H7 (cell line): Measurements from ENCODE around the gene DNAH6. TPM values are rescaled to one million over a fixed set of nuclear protein-coding genes. Genes with fewer than 3 reads are reported as not detected.

Experiments used
- DNase-seq: peaks from one replicate; pipeline ENCODE4 v3.0.0; 2012
- H3K27me3 ChIP-seq: 2 replicates; pipeline ENCODE4 v1.6.0; 2011; ENCODE audit warnings: mild to moderate bottlenecking, low read length; ENCODE audit not compliant: control insufficient read depth, insufficient read depth
- H3K36me3 ChIP-seq: replicated peaks from 2 replicates; pipeline ENCODE4 v1.5.1; 2011; ENCODE audit warnings: low read length; ENCODE audit not compliant: control insufficient read depth, insufficient read depth
- H3K4me3 ChIP-seq: 2 replicates; pipeline ENCODE4 v1.5.1; 2011; ENCODE audit warnings: low read depth, mild to moderate bottlenecking, control low read depth, low read length, moderate library complexity; ENCODE audit not compliant: insufficient read depth
- total RNA-seq: library from RNA; depleted of rRNA; stranded (reverse); fragments of >200 nt; shearing (Covaris generic); gene quantifications from 2 replicates; pipeline ENCODE4 v1.2.3, GENCODE V29; 2014

DNAH6 gene
- total RNA-seq, 1 experiment from 2014 or later: 0.10 TPM

- Histone ChIP-seq H3K36me3 (no peaks in the 10 kb centered on the region), H3K4me3 (no peak overlapping the region), H3K27me3 (no peaks in the 10 kb centered on the region)
- DNase-seq: no peak
Measured at GRCh38 chr2:84786601-84787000, 270.3 kb downstream of the DNAH6 start.

DNA sequence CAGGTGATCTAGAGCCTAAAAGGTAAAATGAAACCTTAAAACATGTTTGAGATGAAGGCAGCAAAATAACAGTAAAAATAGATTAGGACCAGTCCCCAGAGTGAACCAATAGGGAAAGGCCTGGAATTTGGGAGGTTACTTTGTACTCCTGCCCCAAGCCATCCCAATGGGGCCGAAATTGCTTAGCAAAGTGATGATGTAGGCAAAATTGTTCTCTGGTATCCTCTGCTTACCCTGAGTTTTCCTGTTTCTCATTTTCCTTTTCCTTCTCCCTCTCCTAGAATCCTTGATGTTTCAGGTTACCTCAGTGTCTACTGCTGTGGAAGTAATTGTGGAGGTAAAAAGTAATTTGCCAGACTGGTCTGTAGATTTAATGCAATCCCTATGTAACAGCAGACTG lies 271.7 kb downstream of the DNAH6 start:
- Histone ChIP-seq H3K36me3 (no peaks in the 10 kb centered on the region), H3K27me3 (no peaks in the 10 kb centered on the region), H3K4me3 (no peak overlapping the region)
- DNase-seq: no peak

DNA sequence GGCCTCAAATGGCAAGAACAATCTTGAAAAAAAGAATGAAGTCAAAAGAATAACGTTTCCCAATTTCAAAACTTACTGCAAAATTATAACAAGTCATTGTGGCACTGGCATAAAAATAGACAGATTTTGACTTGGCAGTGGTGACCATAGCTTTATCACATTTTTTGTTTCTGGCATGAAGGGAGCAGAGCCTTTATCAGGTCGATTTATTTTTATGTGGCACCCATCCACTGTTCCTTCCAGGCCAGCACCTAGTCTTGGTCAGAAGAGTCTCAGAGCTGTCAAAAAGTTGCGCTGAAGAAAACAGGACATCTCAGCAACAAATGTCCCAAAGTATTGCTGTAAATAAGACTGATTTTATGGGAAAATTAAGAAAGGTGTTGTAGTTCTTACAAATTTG lies 272.2 kb downstream of the DNAH6 start:
- Histone ChIP-seq H3K4me3 (no peak overlapping the region), H3K27me3 (no peaks in the 10 kb centered on the region), H3K36me3 (no peaks in the 10 kb centered on the region)
- no peak for DNase-seq

- Histone ChIP-seq H3K36me3 (no peaks in the 10 kb centered on the region), H3K4me3 (no peak overlapping the region), H3K27me3 (no peaks in the 10 kb centered on the region)
- no peak for DNase-seq
Measured at GRCh38 chr2:84792856-84793522, 276.7 kb downstream of the DNAH6 start.

DNA sequence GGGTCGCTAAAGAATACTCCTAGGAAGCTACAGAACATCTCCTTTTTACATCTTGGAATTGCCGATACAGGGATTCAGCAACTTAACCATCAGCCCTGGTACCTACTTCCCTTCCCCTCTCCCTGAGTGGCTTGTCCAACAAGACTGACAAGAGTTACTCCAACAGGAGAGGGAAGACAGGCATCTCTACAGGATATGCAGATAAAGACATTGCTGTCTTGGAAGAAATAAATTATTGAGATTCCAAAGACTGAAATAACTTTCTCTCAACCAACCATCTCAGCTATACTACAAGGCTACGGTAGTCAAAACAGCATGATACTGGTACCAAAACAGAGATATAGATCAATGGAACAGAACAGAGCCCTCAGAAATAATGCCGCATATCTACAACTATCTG lies 277.3 kb downstream of the DNAH6 start:
- no peaks in the 10 kb centered on the region for H3K36me3 ChIP-seq
- H3K4me3 ChIP-seq: no peak overlapping the region
- DNase-seq: no peak
- H3K27me3 ChIP-seq: no peaks in the 10 kb centered on the region

DNA sequence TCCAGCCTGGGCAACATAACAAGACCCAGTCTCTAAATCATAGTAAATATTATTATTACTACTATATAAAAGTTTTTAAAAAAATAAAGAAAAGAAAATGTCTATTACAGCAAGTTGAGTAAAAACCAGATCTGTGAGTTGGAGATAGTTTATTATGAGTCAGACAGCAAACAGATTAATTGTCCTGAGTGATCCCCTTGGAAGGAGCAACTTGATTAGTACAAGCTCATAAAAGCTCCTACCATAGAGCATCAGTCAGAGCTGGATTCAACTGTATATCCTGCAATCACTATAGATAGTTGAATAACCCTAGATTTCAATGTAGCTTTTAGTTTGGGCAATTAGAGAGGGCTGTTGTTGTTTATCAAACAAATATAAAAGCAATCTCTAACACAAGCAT lies 280.5 kb downstream of the DNAH6 start:
- DNase-seq: no peak
- Histone ChIP-seq H3K27me3 (no peaks in the 10 kb centered on the region), H3K4me3 (no peak overlapping the region), H3K36me3 (no peaks in the 10 kb centered on the region)

DNA sequence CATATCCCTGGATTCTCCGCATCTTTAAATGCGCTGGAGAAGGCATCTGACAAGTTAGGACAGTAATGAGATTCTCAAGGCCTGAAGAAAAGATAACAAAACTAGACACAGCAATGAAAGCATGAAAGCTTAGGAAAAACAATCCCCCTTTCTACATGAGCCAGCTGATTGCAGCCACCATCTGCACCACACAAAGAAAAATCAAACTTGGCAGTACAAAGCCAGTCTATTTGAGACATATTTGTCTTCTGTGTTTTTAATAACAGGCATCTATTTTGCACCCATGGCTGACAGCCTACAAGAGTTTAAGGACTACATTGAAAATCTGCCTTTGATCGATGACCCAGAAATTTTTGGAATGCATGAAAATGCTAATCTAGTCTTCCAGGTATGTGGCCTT lies 281.0 kb downstream of the DNAH6 start:
- no peak for DNase-seq
- no peaks in the 10 kb centered on the region for H3K36me3 ChIP-seq
- no peaks in the 10 kb centered on the region for H3K27me3 ChIP-seq
- no peak overlapping the region for H3K4me3 ChIP-seq

DNA sequence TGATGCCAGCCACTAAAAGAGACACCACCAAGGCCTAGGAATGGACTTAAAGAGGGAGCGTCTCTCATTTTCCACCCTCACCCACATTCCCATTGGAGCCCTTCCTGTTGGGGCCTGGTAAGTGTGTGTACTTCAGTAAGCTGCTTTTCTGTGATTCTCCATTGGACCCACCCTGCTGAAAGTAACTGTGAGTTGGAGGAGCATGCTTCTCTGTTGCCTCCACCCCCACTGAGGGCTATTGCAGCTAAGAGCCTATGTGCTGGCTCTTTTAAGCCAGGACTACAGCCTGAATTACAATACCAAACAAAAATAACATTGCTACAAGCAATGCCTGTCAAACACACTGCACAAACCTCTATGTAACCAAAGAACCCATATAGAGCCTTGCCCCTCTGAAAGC lies 283.5 kb downstream of the DNAH6 start:
- no peak overlapping the region for H3K4me3 ChIP-seq
- H3K36me3 ChIP-seq: no peaks in the 10 kb centered on the region
- no peaks in the 10 kb centered on the region for H3K27me3 ChIP-seq
- no peak for DNase-seq

DNA sequence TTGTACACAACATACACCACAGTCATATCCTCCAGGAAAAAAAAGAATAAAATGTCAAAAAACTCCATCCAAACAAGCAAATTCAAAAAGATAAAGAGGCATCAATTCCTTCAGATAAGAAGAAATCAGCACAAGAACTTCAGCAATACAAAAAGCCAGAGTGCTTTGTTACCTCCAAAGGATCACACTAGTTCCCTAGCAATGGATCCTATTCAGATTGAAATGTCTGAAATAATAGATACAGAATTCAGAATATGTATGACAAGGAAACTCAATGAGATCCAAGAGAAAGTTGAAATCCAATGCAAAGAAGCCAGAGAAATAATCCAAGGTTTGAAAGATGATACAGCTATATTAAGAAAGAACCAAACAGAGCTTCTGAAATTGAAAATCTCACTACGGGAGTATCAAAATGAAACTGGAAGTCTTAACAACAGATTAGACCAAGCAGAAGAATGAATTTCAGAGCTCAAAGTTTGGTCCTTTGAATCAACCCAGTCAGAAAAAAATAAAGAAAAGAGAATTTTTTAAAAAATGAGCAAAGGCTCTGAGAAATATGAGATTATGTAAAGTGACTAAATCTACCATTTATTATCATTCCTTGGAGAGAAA lies 284.0 kb downstream of the DNAH6 start:
- no peaks in the 10 kb centered on the region for H3K36me3 ChIP-seq
- DNase-seq: no peak
- H3K27me3 ChIP-seq: no peaks in the 10 kb centered on the region
- no peak overlapping the region for H3K4me3 ChIP-seq

DNA sequence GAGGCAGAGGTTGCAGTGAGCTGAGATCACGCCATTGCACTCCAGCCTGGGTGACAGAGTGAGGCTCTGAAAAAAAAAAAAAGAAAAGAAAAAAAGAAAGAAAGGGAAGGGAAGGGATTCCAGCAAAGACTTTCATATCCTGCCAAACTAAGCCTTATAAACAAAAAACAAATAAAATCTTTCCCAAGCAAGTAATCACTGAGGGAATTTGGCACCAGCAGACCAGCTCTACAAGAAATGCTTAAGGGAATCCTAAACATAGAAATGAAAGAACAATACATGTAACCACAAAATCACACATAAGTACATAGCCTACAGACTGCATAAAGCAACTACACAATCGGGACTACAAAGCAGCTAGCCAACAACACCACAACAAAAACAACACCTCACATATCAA lies 285.5 kb downstream of the DNAH6 start:
- H3K4me3 ChIP-seq: no peak overlapping the region
- DNase-seq: no peak
- no peaks in the 10 kb centered on the region for H3K36me3 ChIP-seq
- H3K27me3 ChIP-seq: no peaks in the 10 kb centered on the region

GRCh38 chr2:84805250-84805958 lies 289.1 kb downstream of the DNAH6 start:
- Histone ChIP-seq H3K36me3 (no peaks in the 10 kb centered on the region), H3K27me3 (no peaks in the 10 kb centered on the region), H3K4me3 (no peak overlapping the region)
- DNase-seq: no peak

- H3K36me3 ChIP-seq: no peaks in the 10 kb centered on the region
- no peak for DNase-seq
- H3K27me3 ChIP-seq: no peaks in the 10 kb centered on the region
- H3K4me3 ChIP-seq: no peak overlapping the region
Measured at GRCh38 chr2:84807063-84807485, 290.8 kb downstream of the DNAH6 start.

DNA sequence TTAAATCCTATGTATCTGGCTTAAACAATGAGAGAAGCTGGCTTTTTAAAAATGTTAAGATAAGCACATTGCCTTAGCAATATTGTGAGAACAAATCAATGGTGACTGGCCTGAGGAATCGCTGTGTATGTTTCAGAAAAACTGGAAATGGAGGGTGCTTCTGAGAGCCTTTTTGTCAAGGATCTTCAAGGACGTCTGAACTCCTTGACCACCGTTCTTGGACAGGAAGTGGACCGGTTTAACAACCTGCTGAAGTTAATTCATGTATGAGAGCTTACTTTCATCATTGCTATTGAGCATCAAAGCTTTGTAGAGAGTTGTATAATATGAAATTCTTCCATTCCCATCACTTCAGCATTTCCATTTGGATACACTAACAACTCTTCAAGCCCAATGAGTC lies 292.0 kb downstream of the DNAH6 start:
- H3K36me3 ChIP-seq: no peaks in the 10 kb centered on the region
- DNase-seq: no peak
- H3K27me3 ChIP-seq: no peaks in the 10 kb centered on the region
- H3K4me3 ChIP-seq: no peak overlapping the region

DNA sequence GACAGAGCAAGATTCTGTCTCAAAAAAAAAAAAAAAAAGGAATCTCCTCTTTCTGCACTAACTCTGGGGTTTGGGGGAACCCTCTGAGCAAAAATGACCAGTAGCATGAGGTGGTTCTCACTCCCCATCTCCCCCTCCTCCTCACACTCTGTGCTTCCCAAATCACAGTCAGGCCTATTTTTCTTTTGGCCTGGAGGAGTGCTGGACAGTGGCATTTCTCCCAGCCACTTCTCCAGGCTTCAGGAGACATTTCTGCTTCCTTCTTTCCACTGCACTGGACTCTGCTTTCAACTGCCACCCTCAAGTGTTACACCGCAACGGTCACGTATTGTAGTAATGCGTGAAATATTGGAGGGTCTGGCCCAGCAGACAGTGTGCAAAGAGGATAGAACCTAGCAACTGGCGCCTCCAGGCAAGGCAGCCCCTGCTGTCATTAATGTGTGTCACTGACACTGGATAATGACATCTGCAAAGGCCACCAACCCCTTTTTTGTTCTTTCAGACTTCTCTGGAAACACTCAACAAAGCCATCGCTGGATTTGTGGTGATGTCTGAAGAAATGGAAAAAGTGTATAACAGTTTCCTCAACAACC lies 295.6 kb downstream of the DNAH6 start:
- Histone ChIP-seq H3K4me3 (no peak overlapping the region), H3K27me3 (no peaks in the 10 kb centered on the region), H3K36me3 (no peaks in the 10 kb centered on the region)
- DNase-seq: no peak

DNA sequence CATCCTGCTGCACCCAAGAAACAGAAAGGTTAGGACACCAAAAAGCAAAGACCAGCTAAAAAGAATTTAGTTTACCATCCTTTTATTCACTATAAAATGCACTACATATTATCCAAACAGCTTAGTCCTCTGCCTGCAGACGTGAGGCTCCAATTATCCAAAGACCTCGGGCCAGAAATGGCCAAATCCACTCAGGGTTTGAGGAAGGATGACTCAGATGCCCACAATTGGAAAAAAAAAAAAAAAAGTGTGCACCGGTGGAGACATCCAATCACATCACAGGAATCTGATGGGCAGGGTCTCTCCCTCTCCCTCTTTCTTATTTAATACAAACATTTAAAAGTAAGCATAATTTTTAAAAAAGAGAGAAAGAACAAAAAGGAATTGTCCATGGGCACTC lies 298.8 kb downstream of the DNAH6 start:
- Histone ChIP-seq H3K4me3 (no peak overlapping the region), H3K27me3 (no peaks in the 10 kb centered on the region), H3K36me3 (no peaks in the 10 kb centered on the region)
- DNase-seq: no peak
